ENCODE data around the gene RAB19.
"Not testable (repeated sequence)": the region's sequence is repeated elsewhere in the genome, so short reads cannot be mapped to it uniquely, and the experiment has no call there.

The RAB19 gene

GRCh38 chr7:140402178-140402835 is 1.6 kb upstream of the RAB19 start:
- no peak for DNase-seq

GRCh38 chr7:140404565-140405065 is 757 bp downstream of the RAB19 start:
- no peak for DNase-seq

- DNase-seq = no peak
Observed at GRCh38 chr7:140415361-140415760, 11.5 kb downstream of the RAB19 start.

GRCh38 chr7:140415816-140416215 is 12.0 kb downstream of the RAB19 start:
- not testable (repeated sequence) for DNase-seq

GRCh38 chr7:140416560-140416959 is 12.7 kb downstream of the RAB19 start:
- no peak for DNase-seq

- DNase-seq = peak; percentile 57
Observed at GRCh38 chr7:140417456-140418155, 13.7 kb downstream of the RAB19 start.

GRCh38 chr7:140418156-140418472 is 14.3 kb downstream of the RAB19 start:
- not testable (repeated sequence) for DNase-seq

GRCh38 chr7:140418653-140419052 is 14.8 kb downstream of the RAB19 start:
- no peak for DNase-seq

- no peak for DNase-seq
Observed at GRCh38 chr7:140421521-140421920, 17.7 kb downstream of the RAB19 start.

GRCh38 chr7:140423501-140423900 is 19.6 kb downstream of the RAB19 start:
- no peak for DNase-seq

GRCh38 chr7:140425718-140426117 is 21.9 kb downstream of the RAB19 start:
- no peak for DNase-seq

GRCh38 chr7:140426130-140426529 is 22.3 kb downstream of the RAB19 start:
- no peak for DNase-seq

- DNase-seq = no peak
Observed at GRCh38 chr7:140433396-140433795, 29.5 kb downstream of the RAB19 start.

GRCh38 chr7:140435252-140435895 is 31.5 kb downstream of the RAB19 start:
- DNase-seq = no peak

GRCh38 chr7:140439359-140439758 is 35.5 kb downstream of the RAB19 start:
- DNase-seq = no peak

- no peak for DNase-seq
Observed at GRCh38 chr7:140440593-140440992, 36.7 kb downstream of the RAB19 start.

- DNase-seq = no peak
Observed at GRCh38 chr7:140441519-140441918, 37.7 kb downstream of the RAB19 start.

- no peak for DNase-seq
Observed at GRCh38 chr7:140446467-140446866, 42.6 kb downstream of the RAB19 start.

GRCh38 chr7:140447841-140448240 is 44.0 kb downstream of the RAB19 start:
- no peak for DNase-seq

GRCh38 chr7:140448781-140449480 is 45.1 kb downstream of the RAB19 start:
- no peak for DNase-seq

- no peak for DNase-seq
Observed at GRCh38 chr7:140451716-140452115, 47.9 kb downstream of the RAB19 start.

- DNase-seq = no peak
Observed at GRCh38 chr7:140453273-140453672, 49.4 kb downstream of the RAB19 start.

All from NCI-H1694 treated with DMSO at 0.1 percent for 48 hours (cell line).